ENCODE measurements around the gene NHLH1.

DNA sequence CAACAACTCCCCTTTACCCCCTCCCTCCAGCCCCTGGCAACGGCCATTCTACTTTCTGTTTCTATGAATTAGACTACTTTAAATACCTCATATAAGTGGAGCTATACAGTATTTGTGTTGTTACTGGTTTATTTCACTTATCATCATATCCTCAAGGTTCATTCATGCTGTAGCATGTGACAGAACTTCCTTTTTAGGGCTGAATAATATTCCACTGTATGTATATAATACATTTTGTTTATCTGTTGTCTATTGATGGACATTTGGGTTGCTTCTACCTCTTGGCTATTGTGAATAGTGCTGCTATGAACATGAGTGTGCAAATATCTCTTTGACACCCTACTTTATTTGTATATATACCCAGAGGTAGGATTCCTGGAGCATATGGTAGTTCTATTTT lies 2.2 kb downstream of the NHLH1 start:
- TF ChIP-seq CTCF (IDR thresholded peaks at IDR 0.05 in 4 of 5, conservative IDR thresholded peaks at IDR 0.05 in 1 of 5), result no peak
- no peak for TF ChIP-seq POLR2A (IDR thresholded peaks at IDR 0.05)
